Epidermal melanocyte (primary cell): Measurements from ENCODE around the gene ARFGAP1.
A peak's percentile ranks its signal among the peaks of the same experiment; 100 is the strongest.

Source experiments
- DNase-seq: peaks from one replicate; pipeline ENCODE4 v3.0.0; 2011; ENCODE audit warnings: low spot score; ENCODE audit not compliant: insufficient read length

The ARFGAP1 gene

DNA sequence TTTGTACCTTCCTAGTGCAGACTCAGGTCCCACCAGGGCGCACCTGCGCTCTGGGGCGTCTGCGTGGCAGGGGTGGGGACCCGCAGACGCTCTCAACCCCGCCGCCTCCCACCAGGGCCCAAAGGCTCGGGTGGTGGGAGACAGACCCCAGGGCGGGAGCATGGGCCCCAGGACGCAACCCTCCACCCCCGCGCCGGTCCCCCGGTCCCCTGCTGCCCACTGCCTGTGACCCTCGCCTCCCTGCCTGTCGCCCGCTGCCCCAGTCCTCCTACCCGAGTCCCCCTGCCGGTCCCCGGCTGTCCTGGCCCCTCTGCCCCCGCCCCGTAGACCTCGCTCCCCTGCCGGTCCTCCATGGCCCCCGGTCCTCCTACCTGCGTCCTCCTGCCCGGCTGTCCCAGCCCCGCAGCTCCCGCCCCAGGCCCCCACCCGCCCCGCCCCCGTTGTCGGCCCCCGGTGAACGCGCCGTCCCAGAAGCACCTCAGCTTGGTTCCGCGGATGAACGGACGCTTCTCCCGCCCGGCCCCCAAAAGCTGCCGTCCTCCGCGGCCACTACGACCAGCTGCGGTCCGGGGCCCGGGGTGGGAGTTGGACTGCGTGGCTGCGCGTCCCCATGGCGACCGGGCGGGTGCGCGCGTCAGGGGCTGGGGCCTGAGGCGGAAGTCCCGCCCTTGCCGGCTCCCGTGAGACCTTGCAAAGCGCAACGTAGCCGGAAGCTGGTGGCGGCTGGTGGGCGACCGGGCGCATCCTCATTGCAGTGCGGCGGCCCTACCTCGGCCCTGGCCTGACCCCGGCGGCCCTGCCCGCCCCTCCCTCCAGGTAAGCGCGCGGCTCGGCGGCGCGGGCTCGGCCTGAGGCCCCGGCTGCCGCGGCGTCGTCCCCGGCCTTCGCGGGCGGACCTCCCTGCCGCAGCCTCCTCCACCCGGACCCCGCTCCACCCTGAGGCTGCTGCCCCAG lies at the start of gene ARFGAP1:
TSS of gene ARFGAP1 (plus strand) at position 709 of the 954 bp plus-strand sequence. CDS start 2,768 bp downstream, outside the sequence.
- DNase-seq: peak; percentile 97

- no peak for DNase-seq
Measured at GRCh38 chr20:63223121-63223825, 49.3 kb upstream of the ARFGAP1 start.

DNA sequence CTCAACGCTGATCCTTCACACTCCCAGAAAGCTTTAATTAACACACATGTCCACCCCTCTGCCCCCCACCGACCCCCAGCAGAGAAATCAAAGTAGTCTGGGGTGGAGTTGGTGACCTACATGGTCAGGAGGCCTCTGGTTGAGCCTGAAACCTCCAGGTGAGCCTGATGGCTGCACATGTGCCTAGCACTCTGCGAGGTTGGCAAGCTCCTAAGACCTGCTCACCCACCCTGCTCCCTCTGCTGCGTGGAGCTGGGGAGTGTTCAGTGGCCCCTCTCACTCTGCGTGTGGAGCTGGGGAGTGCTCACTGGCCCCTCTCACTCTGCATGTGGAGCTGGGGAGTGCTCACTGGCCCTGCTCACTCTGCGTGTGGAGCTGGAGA lies 48.8 kb upstream of the ARFGAP1 start:
- no peak for DNase-seq

- no peak for DNase-seq
Measured at GRCh38 chr20:63224412-63225081, 48.1 kb upstream of the ARFGAP1 start.

DNA sequence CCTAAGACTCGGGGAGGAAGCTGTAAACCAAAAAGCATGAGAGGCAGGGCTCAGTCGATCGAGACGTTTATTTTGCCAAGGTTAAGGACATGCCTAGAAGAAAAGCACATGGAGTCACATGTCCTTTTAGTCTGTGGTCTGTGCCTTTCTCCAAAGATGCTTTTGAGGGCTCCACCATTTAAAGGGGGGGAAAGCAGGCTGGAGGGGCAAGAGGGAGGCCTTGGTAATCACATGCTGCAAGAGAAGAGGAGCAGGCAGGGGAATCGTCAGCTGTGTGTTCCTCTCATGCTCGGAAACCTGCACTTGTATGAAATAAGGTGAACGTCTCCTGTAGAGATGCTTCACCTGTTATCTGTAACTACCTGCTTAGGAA lies 47.5 kb upstream of the ARFGAP1 start:
- DNase-seq: no peak

DNA sequence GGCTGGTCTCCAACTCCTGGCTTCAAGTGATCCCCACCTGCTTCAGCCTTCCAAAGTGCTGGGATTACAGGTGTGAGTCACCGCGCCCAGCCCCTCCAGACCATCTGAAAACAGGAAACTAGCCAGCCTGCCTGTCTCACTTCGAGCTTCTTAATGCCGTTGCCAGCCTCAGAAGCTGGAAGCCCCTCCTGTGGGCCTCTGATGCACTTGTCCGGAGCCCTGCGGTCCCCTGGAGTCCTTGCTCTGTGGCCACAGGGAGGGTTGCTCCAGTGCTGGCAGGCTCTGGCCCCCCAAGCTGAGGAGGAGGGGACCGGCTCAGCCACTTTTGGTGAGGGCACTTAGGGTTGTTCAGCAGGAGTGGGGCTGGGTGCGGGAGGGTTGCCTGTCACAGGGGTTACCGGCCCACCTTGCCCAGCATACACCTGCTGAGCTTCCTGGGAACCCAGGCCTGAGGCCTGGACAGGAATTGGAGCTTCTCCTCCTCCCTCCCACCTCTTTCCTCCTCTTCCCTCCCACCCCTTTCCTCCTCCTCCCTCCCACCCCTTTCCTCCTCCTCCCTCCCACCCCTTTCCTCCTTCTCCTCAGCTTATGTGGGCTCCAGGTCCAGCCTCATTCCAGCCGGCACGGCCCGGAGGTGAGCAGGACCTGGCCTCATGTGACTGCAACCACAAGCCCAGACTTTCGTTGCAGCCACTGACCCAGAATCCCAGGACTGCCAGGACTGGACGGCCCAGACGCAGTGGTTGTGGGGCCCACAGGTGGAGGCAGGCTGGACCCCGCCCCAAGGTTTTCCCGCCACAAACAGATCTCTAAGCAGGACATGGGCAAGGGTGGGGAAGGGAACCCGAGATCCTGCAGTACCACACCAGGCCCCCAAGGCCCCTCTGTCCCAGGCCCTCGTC lies 46.3 kb upstream of the ARFGAP1 start:
- no peak for DNase-seq

DNA sequence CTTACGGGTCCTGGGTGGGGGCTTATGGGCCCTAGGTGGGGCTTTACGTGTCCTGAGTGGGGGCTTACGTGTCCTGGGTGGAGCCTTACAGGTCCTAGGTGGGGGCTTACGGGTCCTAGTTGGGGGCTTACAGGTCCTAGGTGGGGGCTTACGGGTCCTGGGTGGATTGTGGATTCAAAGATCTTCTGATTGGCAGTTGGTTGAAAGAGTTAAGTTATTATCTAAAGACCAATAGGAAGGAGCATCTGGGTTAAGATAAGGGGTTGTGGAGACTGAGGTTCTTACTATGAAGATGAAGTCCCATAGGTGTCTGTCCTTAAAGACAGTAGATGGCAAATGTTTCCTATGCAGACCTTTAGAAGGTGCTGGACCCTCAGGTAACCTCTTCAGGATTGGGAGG lies 45.4 kb upstream of the ARFGAP1 start:
- no peak for DNase-seq

DNA sequence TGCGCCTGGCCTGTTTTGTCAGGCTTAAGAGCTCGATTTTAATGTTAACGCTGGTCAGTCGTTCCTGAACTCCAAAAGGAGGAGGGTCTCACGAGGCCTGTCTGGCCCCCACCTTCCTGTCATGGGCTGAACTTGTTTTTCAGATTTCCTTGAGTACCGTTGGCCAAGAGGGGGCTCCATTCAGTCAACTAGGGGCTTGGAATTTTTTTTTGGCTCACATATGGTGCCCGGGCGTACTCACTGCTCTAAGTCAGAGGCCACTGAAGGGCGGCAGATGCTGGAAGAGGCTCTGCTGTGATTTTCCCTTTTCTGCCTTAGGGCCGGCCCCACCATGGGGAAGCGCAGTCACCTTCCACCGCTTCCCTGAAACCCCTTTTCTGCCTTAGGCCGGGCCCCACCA lies 43.8 kb upstream of the ARFGAP1 start:
- no peak for DNase-seq

GRCh38 chr20:63230800-63231268 lies 41.8 kb upstream of the ARFGAP1 start:
- no peak for DNase-seq

GRCh38 chr20:63232235-63233060 lies 40.2 kb upstream of the ARFGAP1 start:
- no peak for DNase-seq

DNA sequence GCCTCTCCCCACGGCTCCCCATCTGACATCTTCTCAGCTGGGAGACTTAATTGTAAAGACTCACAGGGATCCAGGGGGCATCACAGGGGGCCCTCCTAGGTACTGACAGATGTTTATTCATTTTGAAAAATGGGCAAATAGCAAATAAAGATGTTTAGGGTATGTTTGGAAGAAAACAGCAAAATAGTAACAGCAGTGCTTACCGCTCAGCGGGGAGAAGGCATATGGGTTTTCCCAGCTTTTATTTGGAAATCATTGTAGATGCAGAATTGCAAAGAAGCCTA lies 39.6 kb upstream of the ARFGAP1 start:
- no peak for DNase-seq

- DNase-seq: no peak
Measured at GRCh38 chr20:63233924-63234323, 38.7 kb upstream of the ARFGAP1 start.

GRCh38 chr20:63234693-63235398 lies 37.8 kb upstream of the ARFGAP1 start:
- DNase-seq: no peak

- no peak for DNase-seq
Measured at GRCh38 chr20:63235399-63235983, 37.1 kb upstream of the ARFGAP1 start, which contains the start of gene BIRC7. TSS of gene BIRC7 (plus strand) at chr20:63235905. CDS start at chr20:63236097, 192 bp downstream.

DNA sequence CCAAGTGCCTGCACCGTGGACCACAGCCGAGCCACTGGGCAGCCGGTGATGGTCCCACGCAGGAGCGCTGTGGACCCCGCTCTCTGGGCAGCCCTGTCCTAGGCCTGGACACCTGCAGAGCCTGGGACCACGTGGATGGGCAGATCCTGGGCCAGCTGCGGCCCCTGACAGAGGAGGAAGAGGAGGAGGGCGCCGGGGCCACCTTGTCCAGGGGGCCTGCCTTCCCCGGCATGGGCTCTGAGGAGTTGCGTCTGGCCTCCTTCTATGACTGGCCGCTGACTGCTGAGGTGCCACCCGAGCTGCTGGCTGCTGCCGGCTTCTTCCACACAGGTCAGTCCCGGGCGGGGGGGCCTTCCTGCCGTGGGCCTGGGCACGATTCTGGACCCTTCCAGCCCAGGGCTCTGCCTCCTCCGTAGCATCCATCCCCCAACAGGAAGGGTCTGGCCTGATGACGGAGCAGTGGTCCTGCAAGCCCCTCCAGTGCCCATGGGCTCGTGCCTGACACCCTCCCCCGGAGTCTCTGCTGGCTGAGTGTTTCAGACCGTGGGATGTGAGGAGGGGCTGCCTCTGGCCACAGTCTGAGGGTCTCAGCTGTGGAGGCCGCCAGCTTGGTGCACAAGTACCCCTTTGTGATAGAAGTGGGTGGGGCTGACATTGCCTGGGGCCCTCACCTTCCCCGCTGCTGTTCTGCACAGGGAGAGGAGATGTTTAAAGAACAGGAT lies 36.3 kb upstream of the ARFGAP1 start:
- no peak for DNase-seq

DNA sequence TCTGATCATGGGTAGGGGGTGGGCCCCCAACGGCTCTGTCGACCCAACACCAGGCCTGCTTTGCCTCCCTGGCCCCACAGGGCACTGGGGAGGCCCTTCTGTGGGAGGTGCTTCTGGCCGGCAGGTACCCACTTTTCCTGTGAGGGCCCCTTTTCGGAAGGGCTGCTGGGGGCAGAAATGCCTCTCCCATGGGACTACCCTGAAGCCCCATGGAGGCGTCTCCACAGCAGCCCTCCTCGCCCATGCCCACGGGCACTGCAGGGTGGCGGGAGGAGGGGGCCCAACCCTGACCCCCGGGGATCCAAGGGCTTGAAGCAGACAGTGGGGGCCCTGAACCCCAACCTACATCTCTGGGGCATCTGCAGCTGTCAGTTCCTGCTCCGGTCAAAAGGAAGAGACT lies 34.6 kb upstream of the ARFGAP1 start:
- DNase-seq: no peak

DNA sequence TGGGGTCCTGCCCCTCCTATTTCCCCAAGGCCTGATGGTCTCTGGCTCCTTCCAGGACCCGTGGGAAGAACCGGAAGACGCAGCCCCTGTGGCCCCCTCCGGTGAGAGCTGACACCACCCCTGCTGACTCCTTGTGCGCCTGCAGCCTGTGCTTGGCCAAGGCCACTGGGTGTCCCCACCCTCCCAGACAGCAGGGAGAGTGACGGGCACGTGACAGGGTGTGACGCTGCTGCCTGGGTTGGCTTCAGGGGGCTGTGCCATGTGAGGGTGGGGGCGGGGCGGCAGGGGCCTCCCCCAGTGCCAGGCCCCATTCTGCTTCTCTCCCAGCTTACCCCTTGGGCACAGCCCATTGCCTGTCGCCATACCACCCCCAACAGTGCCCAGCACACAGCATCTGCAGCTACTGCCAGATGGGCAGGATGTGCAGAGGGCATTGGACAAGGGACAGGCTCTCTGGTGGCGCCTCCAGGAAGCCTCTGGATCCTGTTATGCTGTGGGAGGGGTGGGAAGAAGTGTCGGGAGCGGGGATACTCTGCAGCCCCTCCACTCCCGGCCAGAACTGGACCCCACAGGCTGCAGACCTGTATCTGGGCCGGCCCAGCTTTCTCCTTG lies 34.0 kb upstream of the ARFGAP1 start:
- no peak for DNase-seq

DNA sequence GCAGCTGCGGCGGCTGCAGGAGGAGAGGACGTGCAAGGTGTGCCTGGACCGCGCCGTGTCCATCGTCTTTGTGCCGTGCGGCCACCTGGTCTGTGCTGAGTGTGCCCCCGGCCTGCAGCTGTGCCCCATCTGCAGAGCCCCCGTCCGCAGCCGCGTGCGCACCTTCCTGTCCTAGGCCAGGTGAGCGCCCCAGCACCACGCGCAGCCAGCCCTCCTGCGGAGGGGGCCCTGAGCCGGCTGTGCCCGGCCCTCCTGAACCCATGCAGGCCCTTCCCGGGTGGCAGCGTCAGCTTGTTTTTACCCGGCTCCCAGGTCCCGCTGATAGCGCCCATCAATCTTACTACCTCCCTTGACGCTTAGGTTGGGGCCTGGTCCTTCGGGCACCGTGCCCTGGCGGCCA lies 33.2 kb upstream of the ARFGAP1 start:
- DNase-seq: no peak
